WTC11 (cell line): Measurements from ENCODE around the gene MRGPRF. TPM values are rescaled to one million over a fixed set of nuclear protein-coding genes. Genes with fewer than 3 reads are reported as not detected.

Experiments
- ATAC-seq: fragments of 200-7000 bp; cut with Tn5 transposase; 2 replicates; pipeline ENCODE4 v1.10.0; 2021; ENCODE audit warnings: mild to moderate bottlenecking, moderate library complexity
- CTCF ChIA-PET: fragments of 300-600 bp; sonication (Branson Sonifier 250); formaldehyde crosslinking; loops from one replicate; lab custom pipeline; 2021; ENCODE audit warnings: antibody characterized with exemption; lab: Charles Lee
- POLR2A ChIA-PET: fragments of 350-600 bp; sonication (Branson Sonifier 250); formaldehyde crosslinking; loops from one replicate; lab custom pipeline; 2021; ENCODE audit warnings: antibody characterized with exemption; lab: Charles Lee
- DNase-seq: peaks from one replicate; pipeline ENCODE4 v3.0.0; 2021; ENCODE audit warnings: low spot score
- H3K27ac Mint-ChIP-seq: 2 replicates; pipeline ENCODE4 v1.8.0; 2021; ENCODE audit warnings: mixed read lengths
- H3K27me3 Mint-ChIP-seq: 2 replicates; pipeline ENCODE4 v1.8.0; 2021; ENCODE audit warnings: low read depth, mild to moderate bottlenecking, moderate library complexity, mixed read lengths
- H3K36me3 Mint-ChIP-seq: 2 replicates; pipeline ENCODE4 v1.8.0; 2021; ENCODE audit warnings: mixed read lengths
- H3K4me1 Mint-ChIP-seq: 2 replicates; pipeline ENCODE4 v1.8.0; 2022; ENCODE audit warnings: mixed read lengths
- H3K4me3 Mint-ChIP-seq: 2 replicates; pipeline ENCODE4 v1.8.0; 2021; ENCODE audit warnings: mild to moderate bottlenecking, moderate library complexity, mixed read lengths
- H3K9me3 Mint-ChIP-seq: 2 replicates; pipeline ENCODE4 v1.8.0; 2021; ENCODE audit warnings: mixed read lengths
- CTCF ChIP-seq: fragments of 200-600 bp; IDR thresholded peaks from 2 replicates; pipeline ENCODE4 v1.8.0; 2022; ENCODE audit warnings: antibody characterized with exemption
- E2F1 ChIP-seq: sonication (generic); formaldehyde crosslinking; IDR thresholded peaks from 2 replicates; pipeline ENCODE4 v1.8.0; 2022; ENCODE audit warnings: mild to moderate bottlenecking, missing genetic modification reagents
- E2F4 ChIP-seq: sonication (generic); formaldehyde crosslinking; IDR thresholded peaks from 2 replicates; pipeline ENCODE4 v1.8.1; 2022; ENCODE audit warnings: low read depth, mild to moderate bottlenecking, moderate library complexity, missing genetic modification reagents, borderline replicate concordance
- ELF4 ChIP-seq: sonication (generic); formaldehyde crosslinking; IDR thresholded peaks from 2 replicates; pipeline ENCODE4 v1.8.1; 2022; ENCODE audit warnings: low read depth, mild to moderate bottlenecking, moderate library complexity, missing genetic modification reagents
- EMX1 ChIP-seq: fragments of 250-450 bp; sonication (Bioruptor Pico); IDR thresholded peaks from 2 replicates; pipeline ENCODE4 v1.8.0; 2021; ENCODE audit warnings: mild to moderate bottlenecking
- ETV6 ChIP-seq: sonication (generic); formaldehyde crosslinking; IDR thresholded peaks from 2 replicates; pipeline ENCODE4 v1.8.1; 2022; ENCODE audit warnings: mild to moderate bottlenecking, missing genetic modification reagents
- NFYB ChIP-seq: sonication (generic); formaldehyde crosslinking; conservative IDR thresholded peaks from 2 replicates; pipeline ENCODE4 v1.8.0; 2022; ENCODE audit warnings: low read depth, missing genetic modification reagents
- OVOL2 ChIP-seq: fragments of 250-450 bp; sonication (Bioruptor Pico); IDR thresholded peaks from 2 replicates; pipeline ENCODE4 v1.9.0; 2021; ENCODE audit warnings: mild to moderate bottlenecking, borderline replicate concordance
- PRDM15 ChIP-seq: sonication (generic); formaldehyde crosslinking; IDR thresholded peaks from 2 replicates; pipeline ENCODE4 v1.8.0; 2022; ENCODE audit warnings: missing genetic modification reagents
- RELA ChIP-seq: sonication (generic); formaldehyde crosslinking; IDR thresholded peaks from 2 replicates; pipeline ENCODE4 v1.8.1; 2022; ENCODE audit warnings: missing genetic modification reagents, mild to moderate bottlenecking, borderline replicate concordance
- RORB ChIP-seq: fragments of 250-450 bp; sonication (Bioruptor Pico); IDR thresholded peaks from 2 replicates; pipeline ENCODE4 v1.9.0; 2021; ENCODE audit warnings: mild to moderate bottlenecking
- SMAD3 ChIP-seq: sonication (generic); formaldehyde crosslinking; IDR thresholded peaks from 2 replicates; pipeline ENCODE4 v1.8.0; 2022; ENCODE audit warnings: missing genetic modification reagents, mild to moderate bottlenecking, borderline replicate concordance
- TCF7 ChIP-seq: sonication (generic); formaldehyde crosslinking; IDR thresholded peaks from 2 replicates; pipeline ENCODE4 v1.8.0; 2022; ENCODE audit warnings: mild to moderate bottlenecking, low read depth, missing genetic modification reagents, moderate library complexity
- TEAD1 ChIP-seq: sonication (generic); formaldehyde crosslinking; IDR thresholded peaks from 2 replicates; pipeline ENCODE4 v1.8.0; 2022; ENCODE audit warnings: mild to moderate bottlenecking, missing genetic modification reagents
- ZNF138 ChIP-seq: sonication (generic); formaldehyde crosslinking; conservative IDR thresholded peaks from 2 replicates; pipeline ENCODE4 v1.8.1; 2022; ENCODE audit warnings: mild to moderate bottlenecking, moderate library complexity, missing genetic modification reagents
- ZNF263 ChIP-seq: sonication (generic); formaldehyde crosslinking; IDR thresholded peaks from 2 replicates; pipeline ENCODE4 v1.8.1; 2022; ENCODE audit warnings: low read depth, mild to moderate bottlenecking, moderate library complexity, missing genetic modification reagents
- ZNF317 ChIP-seq: sonication (generic); formaldehyde crosslinking; IDR thresholded peaks from 2 replicates; pipeline ENCODE4 v1.8.1; 2023; ENCODE audit warnings: low read depth, mild to moderate bottlenecking, moderate library complexity, missing genetic modification reagents, borderline replicate concordance
- ZNF671 ChIP-seq: fragments of 250-450 bp; sonication (Bioruptor Pico); IDR thresholded peaks from 2 replicates; pipeline ENCODE4 v1.8.0; 2021; ENCODE audit warnings: mild to moderate bottlenecking
- total RNA-seq: library from RNA; stranded (reverse); gene quantifications from 3 replicates; pipeline ENCODE4 v1.2.3, GENCODE V29; 2021

Gene MRGPRF
- total RNA-seq, 1 experiment from 2014 or later, result 3.8 TPM

GRCh38 chr11:69018924-69019323 lies 5.9 kb upstream of the MRGPRF start (continued):
- TF ChIP-seq OVOL2 (CRISPR knock-in tag) (no peak), EMX1 (CRISPR knock-in tag) (no peak), CTCF (no peak), ZNF263 (CRISPR knock-in tag) (no peak), E2F4 (CRISPR knock-in tag) (no peak), ZNF671 (no peak)

GRCh38 chr11:69017951-69018350 lies 4.9 kb upstream of the MRGPRF start:
- ATAC-seq (no peak), DNase-seq (no peak)
- TF ChIP-seq E2F1 (CRISPR knock-in tag) (no peak), PRDM15 (CRISPR knock-in tag) (no peak), ELF4 (CRISPR knock-in tag) (no peak), ZNF317 (CRISPR knock-in tag) (no peak), NFYB (CRISPR knock-in tag) (no peak), ETV6 (CRISPR knock-in tag) (no peak), ZNF138 (no peak), TCF7 (CRISPR knock-in tag) (no peak), RELA (CRISPR knock-in tag) (no peak), TEAD1 (CRISPR knock-in tag) (no peak), RORB (CRISPR knock-in tag) (no peak), SMAD3 (CRISPR knock-in tag) (no peak)
- Mint-ChIP-seq H3K4me1 (peaks cover 13% of the 10 kb centered on the region; the same call in 1 of the 2 replicates), H3K27me3 (no peaks in the 10 kb centered on the region), H3K27ac (no peak overlapping the region), H3K4me3 (no peak overlapping the region), H3K9me3 (peaks cover 12% of the 10 kb centered on the region), H3K36me3 (no peaks in the 10 kb centered on the region)
- ChIA-PET CTCF (interaction anchor here (1.1 kb wide), 1 partner anchor 26 kb away, joined by 3 read pairs; no protein-coding TSS in a partner anchor), POLR2A (no interaction called here)
